OCI-LY7 (cell line): ENCODE results near the gene BDKRB2. TPM values are rescaled to one million over a fixed set of nuclear protein-coding genes. Genes with fewer than 3 reads are reported as not detected.

Experiments used
- BruUV-seq: library from RNA; stranded (reverse); fragments of 400-500 nt; replicated peaks from 2 replicates; lab custom pipeline; 2021; lab: Mats Ljungman, UMichigan
- CTCF ChIA-PET: fragments of 300-600 bp; sonication (Branson Sonifier 250); formaldehyde crosslinking; loops from one replicate; lab custom pipeline; 2022; ENCODE audit warnings: antibody characterized with exemption; ENCODE audit not compliant: unreplicated experiment; lab: Charles Lee
- POLR2A ChIA-PET: fragments of 300-600 bp; sonication (Branson Sonifier 250); formaldehyde crosslinking; loops from one replicate; lab custom pipeline; 2022; ENCODE audit warnings: antibody characterized with exemption; lab: Charles Lee
- DNase-seq: peaks from one replicate; pipeline ENCODE4 v3.0.0-alpha.2; 2015; ENCODE audit warnings: low spot score
- H2AFZ ChIP-seq: fragments of 200-600 bp; sonication (generic), shearing (Covaris generic); 2 replicates; pipeline ENCODE4 v1.6.1; 2014; ENCODE audit warnings: mild to moderate bottlenecking, antibody characterized with exemption, low read length, moderate library complexity
- H3K27ac ChIP-seq: fragments of 200-600 bp; sonication (generic); 2 replicates; pipeline ENCODE4 v1.5.1; 2014; ENCODE audit warnings: mixed run types, low read depth, mild to moderate bottlenecking, moderate library complexity, low read length, inconsistent platforms; ENCODE audit not compliant: poor library complexity, severe bottlenecking
- H3K36me3 ChIP-seq: fragments of 200-600 bp; sonication (generic); 2 replicates; pipeline ENCODE4 v1.6.1; 2014; ENCODE audit warnings: mild to moderate bottlenecking, antibody characterized with exemption, low read length, moderate library complexity, mixed read lengths; ENCODE audit not compliant: insufficient read depth
- H3K4me1 ChIP-seq: fragments of 200-600 bp; sonication (generic); 2 replicates; pipeline ENCODE4 v1.5.1; 2014; ENCODE audit warnings: mild to moderate bottlenecking, low read length; ENCODE audit not compliant: insufficient read depth, poor library complexity, severe bottlenecking
- H3K4me2 ChIP-seq: fragments of 200-600 bp; sonication (generic); 2 replicates; pipeline ENCODE4 v1.6.1; 2014; ENCODE audit warnings: mild to moderate bottlenecking, low read length
- H3K4me3 ChIP-seq: fragments of 200-600 bp; sonication (generic); 2 replicates; pipeline ENCODE4 v1.5.1; 2014; ENCODE audit warnings: mild to moderate bottlenecking, low read depth, low read length; ENCODE audit not compliant: poor library complexity, severe bottlenecking
- H3K79me2 ChIP-seq: fragments of 200-600 bp; sonication (generic); 2 replicates; pipeline ENCODE4 v1.6.1; 2016; ENCODE audit warnings: low read depth, mild to moderate bottlenecking, low read length, moderate library complexity, mixed read lengths; ENCODE audit not compliant: insufficient read depth
- H3K9me2 ChIP-seq: fragments of 200-600 bp; sonication (generic); 2 replicates; pipeline ENCODE4 v1.6.1; 2016; ENCODE audit warnings: mild to moderate bottlenecking, low read length, mixed read lengths; ENCODE audit not compliant: insufficient read depth
- H3K9me3 ChIP-seq: fragments of 200-600 bp; sonication (generic); 2 replicates; pipeline ENCODE4 v1.6.1; 2014; ENCODE audit warnings: mild to moderate bottlenecking, mixed run types, low read length, mixed read lengths
- H4K20me1 ChIP-seq: fragments of 200-600 bp; sonication (generic); 2 replicates; pipeline ENCODE4 v1.6.1; 2014; ENCODE audit warnings: mild to moderate bottlenecking, antibody characterized with exemption, low read length, moderate library complexity, mixed read lengths; ENCODE audit not compliant: insufficient read depth
- CTCF ChIP-seq: fragments of 200-600 bp; sonication (generic); conservative IDR thresholded peaks from 2 replicates; pipeline ENCODE4 v1.5.1; 2014; ENCODE audit warnings: mild to moderate bottlenecking, antibody characterized with exemption, low read length, moderate library complexity, mixed read lengths
- EZH2phosphoT487 ChIP-seq: fragments of 200-600 bp; sonication (generic); IDR thresholded peaks from 2 replicates; pipeline ENCODE4 v1.6.1; 2018; ENCODE audit warnings: low read depth, borderline replicate concordance, mild to moderate bottlenecking, mixed run types, antibody characterized with exemption, low read length, moderate library complexity, mixed read lengths
- intact Hi-C: fragments of 100-400 bp; cut with micrococcal nuclease; formaldehyde crosslinking; loops from one replicate; pipeline ENCODE4 v1.10.0; 2022; ENCODE audit not compliant: unreplicated experiment
- small RNA-seq: library from RNA; depleted of rRNA; stranded (forward); fragments of <200 nt; gene quantifications from one replicate; pipeline ENCODE3, GENCODE V24; 2014
- total RNA-seq, 2 experiments: library from RNA; depleted of rRNA in 1 of 2; stranded (reverse); fragments of >200 nt in 1 of 2; shearing (Covaris generic) in 1 of 2; gene quantifications; 2 replicates each; pipeline ENCODE4 v1.2.3, GENCODE V29; 2014 to 2022

BDKRB2 gene
- total RNA-seq, 2 experiments from 2014 or later, result 0.17 TPM; not detected in 1

DNA sequence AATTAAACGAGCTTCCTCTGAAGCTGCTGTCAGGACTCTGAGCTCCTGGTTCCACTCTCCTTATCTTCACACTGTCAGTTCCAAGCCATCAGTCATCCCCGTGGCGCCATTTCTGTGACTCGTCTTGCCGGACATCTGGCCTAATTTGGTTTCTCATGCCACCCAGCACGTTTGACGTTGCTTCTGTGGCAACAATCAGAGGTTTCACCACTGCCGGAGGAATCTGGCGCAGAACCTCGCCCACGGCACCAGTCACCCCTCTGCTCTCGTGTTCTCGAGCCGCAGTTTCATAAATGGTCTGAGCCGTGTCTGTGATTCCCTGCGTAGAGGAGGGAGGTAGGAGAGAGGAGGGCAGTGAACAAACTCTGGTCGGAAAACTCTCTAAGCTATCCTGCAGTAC lies 81.0 kb downstream of the BDKRB2 start:
- Histone ChIP-seq H2AFZ (no peak overlapping the region), H3K4me1 (no peaks in the 10 kb centered on the region), H3K79me2 (no peaks in the 10 kb centered on the region), H3K4me2 (no peak overlapping the region), H3K36me3 (peaks cover 27% of the 10 kb centered on the region), H3K4me3 (no peak overlapping the region), H3K27ac (no peak overlapping the region), H3K9me3 (no peaks in the 10 kb centered on the region), H4K20me1 (no peaks in the 10 kb centered on the region), H3K9me2 (no peaks in the 10 kb centered on the region)
- TF ChIP-seq EZH2phosphoT487, result no peak
- intact Hi-C loops, result no loop called here
- CTCF ChIA-PET, result no interaction called here
- no peak for DNase-seq
- no TSS peak for BruUV-seq
- POLR2A ChIA-PET, result no interaction called here

- Histone ChIP-seq H3K9me2 (no peaks in the 10 kb centered on the region), H3K4me2 (no peak overlapping the region), H3K36me3 (peaks cover 31% of the 10 kb centered on the region), H3K4me3 (no peak overlapping the region), H3K4me1 (no peaks in the 10 kb centered on the region), H3K79me2 (no peaks in the 10 kb centered on the region), H3K27ac (no peak overlapping the region), H3K9me3 (no peaks in the 10 kb centered on the region), H4K20me1 (no peaks in the 10 kb centered on the region), H2AFZ (no peak overlapping the region)
- POLR2A ChIA-PET, result no interaction called here
- intact Hi-C loops, result no loop called here
- BruUV-seq, result no TSS peak
- CTCF ChIA-PET, result no interaction called here
- TF ChIP-seq EZH2phosphoT487 (no peak), CTCF (no peak)
- no peak for DNase-seq
Measured at GRCh38 chr14:96286251-96286650, 81.6 kb downstream of the BDKRB2 start.

DNA sequence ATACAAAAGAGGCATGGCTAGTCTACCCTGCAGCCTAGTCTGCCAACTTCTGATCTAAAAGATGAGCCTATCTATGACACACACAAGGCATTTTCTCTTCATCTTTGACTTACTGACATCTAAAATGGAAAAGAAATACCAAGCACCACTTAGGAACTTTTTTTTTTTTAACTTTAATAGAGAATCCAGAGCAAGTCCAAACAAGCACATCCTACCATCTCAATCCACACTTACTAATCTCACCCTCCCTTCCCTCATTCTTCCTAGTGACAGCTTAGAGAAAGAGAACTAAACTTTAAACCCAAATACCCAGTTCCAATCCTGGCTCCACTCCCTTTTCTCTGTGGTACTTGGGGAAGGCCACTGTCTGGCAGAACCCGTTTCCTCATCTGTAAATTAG lies 83.2 kb downstream of the BDKRB2 start:
- Histone ChIP-seq H3K27ac (no peak overlapping the region), H3K4me1 (no peaks in the 10 kb centered on the region), H3K9me2 (no peaks in the 10 kb centered on the region), H3K4me3 (no peak overlapping the region), H3K36me3 (peaks cover 31% of the 10 kb centered on the region), H3K79me2 (no peaks in the 10 kb centered on the region), H3K4me2 (no peak overlapping the region), H4K20me1 (no peaks in the 10 kb centered on the region), H2AFZ (no peak overlapping the region), H3K9me3 (no peaks in the 10 kb centered on the region)
- POLR2A ChIA-PET, result interaction anchor here (0.7 kb wide), 1 partner anchor 213 kb away, joined by 3 read pairs; no protein-coding TSS in a partner anchor
- BruUV-seq, result no TSS peak
- CTCF ChIA-PET, result no interaction called here
- no peak for TF ChIP-seq CTCF
- no peak for TF ChIP-seq EZH2phosphoT487
- intact Hi-C loops, result no loop called here
- DNase-seq, result no peak

Small RNA genes lying within 50 kb of the gene (small RNA-seq; reads per million reads assigned to genes)
- not detected for gene CKS1BP1

Other genes with a start within 250 kb of the BDKRB2 start
- 0.03 TPM in 1 of 2 replicates, not detected in the other for gene C14orf132, start 165.5 kb upstream of the BDKRB2 start, total RNA-seq (2014; rRNA removed; shearing (Covaris generic))
- gene C14orf132, start 165.5 kb upstream of the BDKRB2 start, total RNA-seq (2022), result 0.20 and 0.27 TPM in 2 replicates
- gene BDKRB1, start 51.4 kb downstream of the BDKRB2 start, total RNA-seq (2014; rRNA removed; shearing (Covaris generic)), result not detected in 2 replicates
- gene BDKRB1, start 51.4 kb downstream of the BDKRB2 start, total RNA-seq (2022), result not detected in 2 replicates
- 15.7 and 16.7 TPM in 2 replicates for gene ATG2B, start 158.5 kb downstream of the BDKRB2 start, total RNA-seq (2014; rRNA removed; shearing (Covaris generic))
- gene ATG2B, start 158.5 kb downstream of the BDKRB2 start, total RNA-seq (2022), result 23.7 and 25.7 TPM in 2 replicates
- 7.7 and 12.5 TPM in 2 replicates for gene GSKIP, start 158.7 kb downstream of the BDKRB2 start, total RNA-seq (2014; rRNA removed; shearing (Covaris generic))
- 10.9 and 12.6 TPM in 2 replicates for gene GSKIP, start 158.7 kb downstream of the BDKRB2 start, total RNA-seq (2022)
- 0.06 TPM in 1 of 2 replicates, not detected in the other for gene AK7, start 187.3 kb downstream of the BDKRB2 start, total RNA-seq (2014; rRNA removed; shearing (Covaris generic))
- gene AK7, start 187.3 kb downstream of the BDKRB2 start, total RNA-seq (2022), result 1.00 and 1.1 TPM in 2 replicates